HCEC 1CT (cell line): ENCODE measurements around the gene TXNL4A.

Experiments used
- DNase-seq: peaks from one replicate; pipeline ENCODE4 v3.0.0-alpha.2; 2017

Gene TXNL4A

DNA sequence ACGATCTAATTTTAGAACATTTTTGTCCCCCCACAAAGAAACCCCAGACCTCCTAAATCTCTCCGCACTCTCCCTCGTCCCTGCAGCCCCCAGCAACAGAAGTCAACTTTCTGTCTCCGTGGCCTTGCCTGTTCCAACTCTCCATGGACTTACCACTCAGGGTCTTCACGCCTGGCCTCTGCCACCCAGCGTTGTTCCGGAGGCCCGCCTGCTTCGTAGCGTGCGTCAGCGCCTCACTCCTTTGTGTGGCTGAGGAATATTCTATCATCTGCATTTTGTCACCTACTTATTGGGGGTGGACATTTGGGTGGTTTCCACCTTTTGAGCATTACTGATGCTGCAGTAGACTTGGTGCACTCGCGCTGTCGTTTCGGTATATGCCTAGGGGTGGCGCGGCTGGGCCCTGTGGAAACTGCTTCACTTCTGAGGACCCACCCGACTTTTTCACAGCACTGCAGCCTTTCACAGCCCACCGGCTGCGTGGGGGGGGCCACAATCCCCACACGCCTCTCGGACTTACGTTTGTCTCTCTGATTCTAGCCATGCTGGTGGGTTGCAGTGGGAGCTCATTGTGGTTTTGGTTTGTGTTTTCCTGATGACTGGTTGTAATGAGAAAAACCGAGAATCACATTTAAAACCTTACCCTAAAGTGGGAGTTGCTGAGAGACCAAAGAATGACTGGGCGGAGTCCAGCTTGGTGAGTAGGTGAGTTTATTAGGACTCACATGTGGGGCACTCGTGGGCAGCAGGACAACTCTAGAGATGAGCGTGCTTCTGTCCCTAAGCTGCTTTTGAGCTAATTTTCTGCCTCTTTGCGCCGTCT lies 25.3 kb downstream of the TXNL4A start:
- no peak for DNase-seq

GRCh38 chr18:79962311-79962710 lies 26.1 kb downstream of the TXNL4A start:
- DNase-seq: no peak

DNA sequence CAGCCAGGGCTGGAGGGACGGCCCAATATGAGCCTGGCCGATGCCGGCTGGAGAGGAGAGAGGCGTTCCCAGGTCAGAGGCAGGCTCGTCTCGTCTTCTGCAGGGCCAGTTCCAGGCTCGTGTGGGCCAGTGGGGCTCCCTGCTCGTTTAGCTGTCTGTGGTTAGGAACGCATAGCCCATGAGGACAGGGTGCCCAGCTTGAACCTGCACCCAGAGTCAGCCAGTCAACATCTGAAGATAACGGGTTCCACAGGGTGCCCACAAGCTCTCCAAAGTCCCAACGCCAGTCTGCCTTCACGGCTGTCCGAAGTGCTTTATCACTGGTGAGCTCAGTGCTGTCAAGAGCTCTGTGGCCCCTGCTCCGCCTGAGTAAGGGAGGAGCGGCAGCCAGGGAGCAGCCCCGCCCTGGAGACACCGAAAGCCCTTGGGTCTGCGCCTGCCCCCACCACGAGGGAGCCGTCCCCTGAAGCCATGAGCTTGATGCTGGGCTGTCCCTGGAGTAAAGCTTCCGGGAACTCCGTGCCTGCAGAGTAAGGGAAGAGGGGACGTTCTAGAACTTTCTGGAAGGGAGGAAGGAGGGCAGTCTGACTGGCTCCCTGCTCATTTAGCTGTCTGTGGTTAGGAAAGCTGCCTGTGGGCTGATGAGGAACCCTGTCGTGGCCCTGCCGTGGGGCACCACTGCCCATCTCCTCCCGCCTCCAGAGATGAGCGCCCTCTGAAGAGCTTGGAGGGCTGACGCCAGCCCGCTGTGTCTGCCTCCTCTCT lies 26.7 kb downstream of the TXNL4A start:
- DNase-seq: no peak

DNA sequence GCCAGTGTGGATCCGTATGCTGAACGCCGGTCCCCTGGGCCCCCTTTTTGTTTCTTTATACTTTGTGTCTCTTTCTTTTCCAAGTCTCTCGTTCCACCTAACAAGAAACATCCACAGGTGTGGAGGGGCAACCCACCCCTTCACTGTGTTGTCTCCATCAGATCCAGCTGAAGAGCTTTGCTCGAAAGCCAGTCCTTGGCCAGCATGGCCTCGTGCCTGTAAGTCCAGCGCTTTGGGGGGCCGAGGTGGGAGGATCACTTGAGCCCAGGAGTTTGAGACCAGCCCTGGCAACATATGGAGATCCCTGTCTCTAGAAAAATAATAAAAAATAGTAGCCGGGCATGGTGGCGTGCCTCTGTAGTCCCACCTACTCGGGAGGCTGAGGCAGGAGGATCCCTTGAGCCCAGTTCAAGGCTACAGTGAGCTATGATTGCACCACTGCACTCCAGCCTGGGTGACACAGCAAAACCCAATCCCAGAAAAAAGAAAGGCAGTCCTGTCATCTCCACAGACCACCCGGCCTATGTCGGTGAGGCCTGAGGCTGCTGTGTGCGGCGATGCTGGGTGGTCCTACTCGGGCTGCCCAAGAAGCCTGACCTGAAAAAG lies 27.3 kb downstream of the TXNL4A start:
- DNase-seq: no peak

DNA sequence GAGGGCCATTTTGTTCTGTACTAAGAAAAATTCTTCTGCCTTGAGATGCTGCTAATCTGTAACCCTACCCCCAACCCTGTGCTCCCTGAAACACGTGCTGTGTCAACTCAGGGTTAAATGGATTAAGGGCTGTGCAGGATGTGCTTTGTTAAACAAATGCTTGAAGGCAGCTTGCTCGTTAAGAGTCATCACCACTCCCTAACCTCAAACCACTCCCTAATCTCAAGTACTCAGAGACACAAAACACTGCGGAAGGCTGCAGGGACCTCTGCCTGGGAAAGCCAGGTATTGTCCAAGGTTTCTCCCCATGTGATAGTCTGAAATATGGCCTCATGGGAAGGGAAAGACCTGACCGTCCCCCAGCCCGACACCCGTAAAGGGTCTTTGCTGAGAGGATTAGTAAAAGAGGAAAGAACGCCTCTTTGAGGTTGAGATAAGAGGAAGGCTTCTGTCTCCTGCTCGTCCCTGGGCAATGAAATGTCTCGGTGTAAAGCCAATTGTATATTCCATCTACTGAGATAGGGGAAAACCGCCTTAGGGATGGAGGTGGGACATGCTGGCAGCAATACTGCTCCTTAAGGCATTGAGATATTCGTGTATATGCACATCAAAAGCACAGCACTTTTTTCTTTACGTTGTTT lies 28.1 kb downstream of the TXNL4A start:
- DNase-seq: peak; percentile 62

DNA sequence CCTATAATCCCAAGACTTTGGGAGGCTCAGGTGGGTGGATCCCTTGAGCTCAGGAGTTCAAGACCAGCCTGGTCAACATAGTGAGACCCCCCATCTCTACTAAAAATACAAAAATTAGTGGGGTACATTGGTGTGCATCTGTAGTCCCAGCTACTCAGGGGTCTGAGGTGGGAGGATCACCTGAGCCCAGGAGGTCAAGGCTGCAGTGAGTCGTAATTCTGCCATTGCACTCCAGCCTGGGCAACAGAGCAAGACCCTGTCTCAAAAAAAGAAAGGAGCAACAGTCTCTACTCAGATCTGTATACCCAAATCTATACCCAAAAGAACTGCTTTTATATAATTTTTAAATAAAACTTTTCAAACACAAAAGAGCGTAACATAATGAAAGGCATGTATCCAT lies 29.4 kb downstream of the TXNL4A start:
- no peak for DNase-seq

DNA sequence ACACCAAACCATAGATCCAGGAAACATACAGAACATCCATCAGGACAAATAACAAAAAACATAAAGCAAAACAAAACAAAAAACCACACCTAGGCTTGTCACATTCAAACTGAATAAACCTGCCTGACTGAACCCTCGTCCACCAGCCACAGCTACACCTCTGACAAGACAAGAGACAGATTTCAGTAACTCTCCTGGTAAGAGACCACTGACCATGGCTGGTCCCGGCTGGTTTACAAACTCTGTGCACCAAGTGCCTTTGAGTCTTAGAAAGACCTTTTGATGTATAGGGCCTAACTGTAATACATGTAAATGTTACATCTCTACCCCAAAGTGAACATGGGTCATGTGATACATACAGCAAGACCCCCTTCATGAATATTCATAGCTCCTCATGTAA lies 32.1 kb downstream of the TXNL4A start:
- DNase-seq: no peak

DNA sequence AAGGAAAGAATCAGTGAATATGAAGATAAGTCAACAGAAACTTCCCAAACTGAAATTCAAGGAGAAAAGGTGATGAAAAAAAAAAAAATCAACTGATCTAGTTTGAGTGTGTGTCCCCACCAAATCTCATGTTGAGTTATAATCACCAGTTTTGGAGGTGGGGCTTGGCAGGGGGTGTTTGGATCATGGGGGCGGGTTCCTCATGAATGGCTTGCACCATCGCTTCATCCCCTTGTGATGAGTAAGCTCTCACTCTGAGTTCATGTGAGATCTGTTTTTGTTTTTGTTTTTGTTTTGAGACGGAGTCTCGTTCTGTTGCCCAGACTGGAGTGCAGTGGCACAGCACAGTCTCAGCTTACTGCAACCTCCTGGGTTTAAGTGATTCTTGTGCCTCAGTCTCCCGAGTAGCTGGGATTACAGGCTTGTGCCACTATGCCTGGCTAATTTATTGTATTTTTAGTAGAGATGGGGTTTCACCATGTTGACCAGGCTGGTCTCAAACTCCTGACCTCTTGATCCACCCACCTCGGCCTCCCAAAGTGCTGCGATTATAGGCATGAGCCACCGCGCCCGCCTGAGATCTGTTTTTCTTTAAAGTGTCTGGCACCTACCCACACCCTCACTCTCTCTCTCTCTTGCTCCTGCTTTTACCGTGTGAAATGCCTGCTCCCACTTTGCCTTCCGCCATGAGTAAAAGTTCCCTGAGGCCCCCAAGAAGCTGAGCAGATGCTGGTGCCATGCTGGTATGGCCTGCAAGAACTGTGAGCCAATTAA lies 32.9 kb downstream of the TXNL4A start:
- no peak for DNase-seq

DNA sequence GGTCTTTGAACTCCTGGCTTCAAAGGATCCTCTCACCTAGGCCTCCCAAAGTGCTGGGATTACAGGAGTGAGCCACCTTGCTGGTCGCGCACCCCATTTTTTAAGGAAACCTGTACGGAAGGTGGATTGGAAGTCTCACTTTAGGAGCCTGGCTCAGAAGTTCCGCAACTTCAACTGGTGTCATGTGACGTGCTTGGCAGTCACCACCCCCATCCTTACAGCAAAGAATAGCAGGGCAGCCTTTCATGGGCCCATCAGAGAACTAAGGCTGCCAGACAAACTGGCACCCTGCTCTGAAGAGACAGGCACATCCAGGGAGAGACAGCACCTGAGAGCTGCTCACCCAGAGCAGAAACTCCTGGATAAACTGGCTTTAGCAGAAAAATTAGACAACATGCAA lies 33.6 kb downstream of the TXNL4A start:
- no peak for DNase-seq

- no peak for DNase-seq
Observed at GRCh38 chr18:79953971-79954651, 34.3 kb downstream of the TXNL4A start.

DNA sequence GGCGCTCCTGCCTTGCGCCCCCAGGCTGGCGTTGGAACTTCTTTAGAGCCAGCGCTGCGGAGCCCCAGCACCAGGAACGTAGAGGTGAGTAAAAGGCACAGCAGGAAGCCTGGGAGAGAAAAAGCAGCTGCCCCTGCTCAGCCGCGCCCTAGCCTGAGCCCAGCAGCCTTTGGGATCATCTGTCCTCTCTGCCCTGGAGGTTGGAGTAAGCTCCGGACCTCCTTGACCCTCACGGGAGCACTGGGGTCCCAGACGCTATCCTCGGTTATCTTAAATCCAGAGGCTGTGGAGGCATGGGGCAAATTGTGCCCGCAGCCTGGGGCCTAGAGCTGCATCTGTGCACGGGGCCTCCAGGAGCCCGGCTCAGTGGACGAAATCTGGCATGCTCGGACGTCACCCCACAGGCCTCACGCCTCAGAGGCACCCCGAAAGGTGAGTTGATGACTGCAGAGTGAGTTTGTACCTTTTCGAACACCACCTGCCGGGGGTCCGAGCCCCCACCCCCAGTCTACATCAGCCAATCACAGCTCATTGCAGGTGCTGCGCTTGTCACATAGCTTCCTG lies 35.3 kb downstream of the TXNL4A start:
- no peak for DNase-seq

GRCh38 chr18:79952456-79952995 lies 35.8 kb downstream of the TXNL4A start:
- no peak for DNase-seq

- peak; percentile 82 for DNase-seq
Observed at GRCh38 chr18:79951545-79952455, 36.6 kb downstream of the TXNL4A start, which contains the start of gene SLC66A2. Gene SLC66A2 (minus strand): TSS chr18:79951653. CDS start chr18:79950926, 727 bp downstream.

DNA sequence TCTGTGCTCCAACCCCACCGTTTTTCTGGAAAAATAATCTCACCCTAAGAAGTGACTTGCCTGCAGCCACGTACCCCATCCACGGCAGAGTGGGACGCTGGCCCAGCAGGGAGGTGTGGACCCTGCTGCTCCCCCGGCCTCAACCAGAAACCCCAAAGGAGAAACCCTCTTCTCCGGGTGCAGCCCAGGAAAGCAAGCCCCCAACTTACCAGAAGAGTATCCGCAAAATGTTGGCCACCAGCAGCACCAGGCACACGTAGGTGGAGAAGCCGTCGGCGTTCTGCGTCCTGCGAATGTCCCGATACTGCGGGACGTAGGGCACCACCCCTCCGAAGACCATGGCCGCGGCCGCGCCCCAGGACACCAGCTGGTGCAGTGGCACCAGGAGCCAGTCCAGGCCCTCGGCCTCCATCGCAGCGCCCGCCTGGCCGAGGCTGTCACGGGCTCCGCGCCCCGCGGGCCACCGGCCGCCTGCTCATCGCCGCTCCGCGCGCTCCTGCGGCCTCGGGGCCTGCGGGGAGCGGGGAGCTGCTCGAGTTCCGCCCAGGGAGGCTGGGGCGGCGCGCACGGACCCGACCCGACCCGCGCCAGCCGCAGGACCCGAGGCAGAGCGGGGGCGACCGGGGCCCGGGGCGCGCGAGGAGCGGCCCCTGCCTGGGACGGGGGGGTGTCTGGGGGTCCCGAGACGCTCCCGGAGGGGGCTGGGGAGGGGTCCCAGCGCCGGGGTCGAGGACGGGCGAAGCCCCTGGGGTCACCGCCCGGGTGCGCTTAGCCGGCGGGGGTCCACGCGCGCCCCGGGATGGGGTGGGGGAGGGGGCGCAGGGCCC lies 37.6 kb downstream of the TXNL4A start:
- no peak for DNase-seq

DNA sequence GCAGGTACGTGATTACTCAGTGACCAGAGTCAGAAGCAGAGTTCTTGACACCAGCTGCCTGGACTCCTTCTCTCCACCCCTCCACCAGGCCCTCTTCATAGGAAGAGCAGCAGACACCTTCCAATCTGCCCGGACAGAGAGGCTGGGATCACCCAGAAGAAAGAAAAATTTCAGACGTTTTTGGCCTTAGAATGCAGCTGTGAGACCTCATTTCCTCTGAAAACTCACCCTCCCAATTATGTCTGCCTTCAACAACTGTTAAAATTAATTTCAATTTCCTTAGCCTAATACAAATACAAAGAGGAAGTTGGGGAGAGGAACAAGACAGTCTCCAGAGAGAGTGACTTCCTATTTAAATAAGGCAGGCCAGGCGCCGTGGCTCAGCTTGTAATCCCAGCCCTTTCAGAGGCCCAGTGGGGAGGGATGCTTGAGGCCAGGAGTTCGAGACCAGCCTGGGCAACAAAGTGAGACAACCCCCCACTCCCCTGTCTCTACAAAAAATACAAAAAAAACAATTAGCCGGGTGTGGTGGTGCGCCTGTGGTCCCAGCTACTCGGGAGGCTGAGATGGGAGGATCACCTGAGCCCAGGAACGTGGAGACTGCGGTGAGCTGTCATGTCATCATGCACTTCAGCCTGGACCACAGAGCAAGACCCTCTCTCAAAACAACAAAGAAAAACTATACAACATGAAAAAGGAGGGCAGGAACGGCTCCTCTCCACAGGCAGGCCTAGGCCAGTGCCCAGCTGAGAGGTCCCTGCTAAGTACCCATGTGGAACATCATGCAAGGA lies 38.5 kb downstream of the TXNL4A start:
- no peak for DNase-seq

DNA sequence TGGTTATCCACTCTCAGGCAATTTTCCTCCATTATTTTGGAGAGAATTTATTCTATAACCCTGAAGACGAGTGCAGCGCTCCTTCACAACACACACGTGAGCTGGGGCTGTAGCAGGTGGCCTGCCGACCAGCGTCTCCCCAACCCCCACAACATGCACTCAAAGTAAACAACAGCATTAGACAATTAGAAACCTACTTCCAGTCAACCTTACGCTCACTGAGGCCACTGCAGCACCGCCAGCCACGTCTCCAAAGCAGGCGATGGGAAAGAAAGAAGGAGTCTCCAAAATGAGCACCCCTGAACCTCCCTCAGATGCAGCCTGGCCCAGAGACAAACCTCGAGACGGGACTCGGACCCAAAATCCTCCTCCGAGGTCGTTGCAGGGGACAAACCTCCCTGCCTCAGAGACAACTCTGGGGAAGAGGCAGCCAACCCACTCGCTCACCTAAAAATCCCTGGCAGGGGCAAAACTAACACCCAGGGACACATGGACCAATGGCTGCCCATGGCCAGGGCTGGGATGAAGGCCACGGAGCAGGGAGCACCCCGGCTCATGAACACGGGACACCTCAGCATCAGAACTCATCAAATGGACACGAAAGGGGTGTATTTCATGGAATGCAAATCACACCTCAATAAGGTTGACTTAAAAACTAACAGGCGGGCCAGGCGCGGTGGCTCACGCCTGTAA lies 39.5 kb downstream of the TXNL4A start:
- no peak for DNase-seq

- no peak for DNase-seq
Observed at GRCh38 chr18:79947881-79948610, 40.3 kb downstream of the TXNL4A start.
